Esophagus (tissue), 2 donors: ENCODE measurements around the gene CSNK1D. TPM values are rescaled to one million over a fixed set of nuclear protein-coding genes. Genes with fewer than 3 reads are reported as not detected.
A peak's percentile ranks its signal among the peaks of the same experiment; 100 is the strongest.

ENCODE experiments used
- H3K27ac ChIP-seq, 2 donors: one replicate each; pipeline ENCODE4 v1.5.1; 2013; ENCODE audit warnings: low read depth in 2 of 2, mild to moderate bottlenecking in 2 of 2, inconsistent platforms in 1 of 2, low read length in 1 of 2, moderate library complexity in 1 of 2
- H3K27me3 ChIP-seq, 2 donors: one replicate each; pipeline ENCODE4 v1.6.1; 2013; ENCODE audit warnings: low read length in 2 of 2, control low read depth in 1 of 2, mild to moderate bottlenecking in 1 of 2; ENCODE audit not compliant: insufficient read depth in 2 of 2, control insufficient read depth in 1 of 2
- H3K36me3 ChIP-seq, 2 donors: one replicate each; pipeline ENCODE4 v1.6.1; 2013; ENCODE audit warnings: low read length in 1 of 2; ENCODE audit not compliant: control insufficient read depth in 2 of 2, insufficient read depth in 2 of 2
- H3K4me1 ChIP-seq, 2 donors: one replicate each; pipeline ENCODE4 v1.6.1; 2013; ENCODE audit warnings: low read length in 1 of 2; ENCODE audit not compliant: control insufficient read depth in 2 of 2, insufficient read depth in 2 of 2
- H3K4me3 ChIP-seq, 2 donors: one replicate each; pipeline ENCODE4 v1.5.1; 2013; ENCODE audit warnings: low read length in 2 of 2, mild to moderate bottlenecking in 2 of 2, low read depth in 1 of 2, moderate library complexity in 1 of 2
- H3K9me3 ChIP-seq, 2 donors: one replicate each; pipeline ENCODE4 v1.6.1; 2013; ENCODE audit warnings: mild to moderate bottlenecking in 2 of 2, low read depth in 1 of 2, low read length in 1 of 2, moderate library complexity in 1 of 2; ENCODE audit not compliant: control insufficient read depth in 2 of 2, insufficient read depth in 1 of 2
- WGBS, 2 donors: extraction: QIAGEN DNeasy Blood & Tissue Kit; methylation state at CpG; one replicate each; pipeline ENCODE4 v1.1.7; 2013; 5-methylcytosine and 5-hydroxymethylcytosine counted together
- polyA plus RNA-seq, 2 donors: library from polyadenylated mRNA; stranded (reverse); fragments of 200-250 nt; gene quantifications; one replicate each; pipeline ENCODE4 v1.2.3, GENCODE V29; 2013
- donor health status: healthy with polysubstance abuse.
- donor health status: Bipolar disorder and iron deficiency.

CSNK1D gene
- polyA plus RNA-seq, 2 donors: 63.7 to 79.6 TPM

DNA sequence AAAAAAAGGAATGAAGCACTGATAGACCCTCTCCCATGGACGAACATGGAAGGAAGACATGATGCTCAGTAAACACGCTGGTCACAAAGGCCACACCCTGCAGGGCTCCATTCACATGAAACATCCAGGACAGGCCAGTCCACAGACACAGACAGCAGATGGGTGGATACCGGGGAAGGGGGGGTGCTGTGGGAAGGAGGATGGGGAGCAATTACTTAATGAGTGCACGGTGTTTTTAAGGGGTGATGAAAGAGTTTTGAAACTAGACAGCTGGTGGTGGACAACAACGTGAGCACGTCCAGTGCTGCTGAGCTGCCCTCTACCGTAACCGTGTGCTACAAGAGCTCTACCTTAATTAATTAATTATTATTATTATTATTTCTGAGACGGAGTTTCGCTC lies 50.7 kb downstream of the CSNK1D start:
- 59 to 65% methylated on average over 10 of the region's 10 CpGs for WGBS, 2 donors
- Histone ChIP-seq H3K27ac (no peak overlapping the region), H3K4me1 (peaks cover 0 to 3% of the 10 kb centered on the region in 2 donors), H3K36me3 (no peaks in the 10 kb centered on the region), H3K4me3 (no peak overlapping the region), H3K9me3 (no peaks in the 10 kb centered on the region), H3K27me3 (no peaks in the 10 kb centered on the region)

DNA sequence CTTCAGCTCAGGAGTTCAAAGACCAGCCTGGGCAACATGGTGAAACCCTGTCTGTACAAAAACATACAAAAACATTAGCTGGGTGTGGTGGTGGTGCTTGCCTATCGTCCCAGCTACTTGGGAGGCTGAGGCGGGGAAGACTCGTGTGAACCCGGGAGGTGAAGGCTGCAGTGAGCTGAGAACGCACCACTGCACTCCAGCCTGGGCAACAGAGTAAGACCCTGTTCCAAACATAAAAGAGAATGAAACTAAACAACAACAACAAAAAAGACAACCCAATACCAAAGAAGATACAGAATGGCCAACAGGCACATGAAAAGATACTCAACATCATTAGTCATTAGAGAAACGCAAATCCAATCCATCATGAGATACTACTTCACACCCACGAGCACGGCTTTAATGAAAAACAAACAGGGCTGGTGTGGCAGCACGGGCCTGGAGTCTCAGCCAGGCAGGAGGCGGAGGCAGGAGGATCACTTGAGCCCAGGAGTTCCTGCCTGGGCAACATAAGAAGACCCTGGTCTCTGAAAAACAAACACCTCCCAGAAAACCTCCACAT lies 52.1 kb downstream of the CSNK1D start:
- Histone ChIP-seq H3K9me3 (no peaks in the 10 kb centered on the region), H3K27ac (no peak overlapping the region), H3K4me1 (peaks cover 8 to 10% of the 10 kb centered on the region in 2 donors), H3K27me3 (no peaks in the 10 kb centered on the region), H3K36me3 (no peaks in the 10 kb centered on the region), H3K4me3 (no peak overlapping the region)
- WGBS, 2 donors: 63 to 68% methylated on average over 10 of the region's 10 CpGs

DNA sequence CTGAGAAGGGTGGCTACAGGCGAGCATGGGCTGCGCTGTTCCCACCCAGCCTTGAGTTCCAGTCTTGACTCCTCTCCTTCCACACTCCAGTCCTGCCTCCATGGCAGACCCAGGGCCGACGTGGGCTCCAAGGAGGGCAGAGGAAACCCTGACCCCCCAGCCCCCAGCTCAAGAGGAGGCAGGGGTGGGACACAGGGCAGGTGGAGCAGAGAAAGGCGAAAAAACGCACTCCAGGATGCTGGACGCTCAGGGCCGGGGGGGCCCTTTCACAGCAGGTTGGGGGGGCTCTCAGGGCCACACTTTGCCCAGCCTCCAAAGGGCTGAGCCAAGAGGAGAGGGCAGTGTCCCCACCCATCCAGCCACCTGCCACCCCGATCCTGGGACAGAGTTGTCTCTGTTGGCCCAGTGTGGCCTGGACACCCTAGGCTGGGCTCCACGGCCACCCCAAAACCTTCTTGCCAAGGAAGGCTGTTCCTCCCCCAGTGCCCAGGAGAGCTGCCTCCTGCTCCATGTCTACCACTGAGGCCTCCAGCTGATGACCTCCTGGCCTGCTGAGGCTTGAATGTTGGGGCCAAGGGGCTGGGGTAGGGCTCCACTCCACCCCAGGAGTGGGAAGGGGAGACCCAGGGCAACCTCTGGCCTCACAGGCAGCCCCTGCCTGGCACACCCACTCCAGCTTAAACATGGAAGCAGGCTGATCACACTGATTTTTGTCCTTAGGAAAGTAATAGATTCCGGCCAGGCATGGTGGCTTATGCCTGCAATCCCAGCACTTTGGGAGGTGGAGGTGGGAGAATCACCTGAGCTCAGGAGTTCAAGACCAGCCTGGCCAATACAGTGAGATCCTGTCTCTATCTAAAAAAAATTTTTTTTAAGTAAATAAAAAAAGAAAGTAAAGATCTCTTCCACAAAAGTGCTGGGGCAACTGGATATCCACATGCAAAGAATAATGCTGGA lies 53.5 kb downstream of the CSNK1D start:
- Histone ChIP-seq H3K27ac (no peak overlapping the region), H3K4me3 (no peak overlapping the region)
- WGBS, 2 donors: 81 to 89% methylated on average over 11 of the region's 11 CpGs

DNA sequence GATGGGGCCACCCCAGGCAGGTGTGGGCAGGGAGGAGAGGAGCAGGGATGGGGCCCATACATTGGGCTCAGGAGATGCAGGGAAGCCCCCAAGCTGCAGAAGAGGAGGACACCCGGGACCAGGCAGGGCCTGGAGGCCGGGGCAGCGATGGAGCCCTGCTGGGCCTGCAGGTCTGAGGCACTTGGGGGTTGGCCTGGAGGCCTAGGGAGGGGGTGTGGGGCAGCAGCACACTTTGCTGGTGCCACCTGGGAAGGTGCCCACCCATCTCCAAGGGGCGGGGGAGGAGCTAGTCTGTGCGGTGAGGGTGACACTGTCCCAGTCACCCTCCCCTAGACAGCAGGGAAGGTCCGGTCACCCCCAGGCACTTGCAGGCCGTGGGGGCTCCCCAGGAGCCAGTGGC lies 54.4 kb downstream of the CSNK1D start:
- Histone ChIP-seq H3K4me1 (peaks cover 16 to 22% of the 10 kb centered on the region in 2 donors), H3K9me3 (no peaks in the 10 kb centered on the region), H3K36me3 (no peaks in the 10 kb centered on the region), H3K27ac (no peak overlapping the region), H3K27me3 (no peaks in the 10 kb centered on the region), H3K4me3 (no peak overlapping the region)
- WGBS, 2 donors: 89 to 91% methylated on average over 7 of the region's 7 CpGs

More for the DNA sequence above, 53.5 kb downstream of the CSNK1D start:
- Histone ChIP-seq H3K9me3 (no peaks in the 10 kb centered on the region), H3K27me3 (no peaks in the 10 kb centered on the region), H3K36me3 (no peaks in the 10 kb centered on the region), H3K4me1 (peaks cover 16 to 22% of the 10 kb centered on the region in 2 donors)

DNA sequence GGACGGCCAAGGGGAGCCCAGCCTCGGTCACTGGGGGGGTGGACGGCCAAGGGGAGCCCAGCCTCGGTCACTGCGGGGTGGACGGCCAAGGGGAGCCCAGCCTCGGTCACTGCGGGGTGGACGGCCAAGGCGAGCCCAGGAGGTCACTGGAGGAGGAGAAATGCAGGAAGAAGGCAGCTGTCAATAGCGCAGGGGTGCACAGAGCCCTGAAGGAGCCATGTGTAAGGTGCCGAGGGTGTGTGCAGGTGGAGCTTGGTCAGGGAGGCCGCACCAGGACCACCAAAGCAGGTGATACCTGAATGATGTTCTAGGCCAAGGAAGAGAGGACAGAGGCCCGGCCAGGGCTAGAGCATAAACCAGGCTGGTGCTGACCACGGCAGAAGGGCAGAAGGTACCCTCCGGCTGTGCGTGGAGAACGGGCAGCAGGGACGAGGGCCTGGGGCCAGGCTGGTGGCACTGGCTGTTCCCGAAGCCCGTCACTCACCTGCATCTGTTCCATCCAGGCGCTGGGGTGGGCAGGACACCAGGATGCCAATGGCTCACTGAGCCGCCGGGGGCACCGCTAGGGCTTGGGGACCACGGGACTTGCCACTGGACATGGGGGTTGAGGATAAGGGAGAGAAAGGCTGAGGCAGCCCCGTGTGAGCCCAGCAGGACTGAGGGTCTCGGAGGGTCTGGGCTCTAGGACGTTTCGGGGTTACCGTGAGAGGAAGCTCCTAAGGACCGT lies 55.0 kb downstream of the CSNK1D start:
- H3K4me3 ChIP-seq: no peak overlapping the region
- H3K9me3 ChIP-seq: no peaks in the 10 kb centered on the region
- H3K36me3 ChIP-seq: no peaks in the 10 kb centered on the region
- H3K4me1 ChIP-seq: peaks cover 16 to 23% of the 10 kb centered on the region in 2 donors
- no peak overlapping the region for H3K27ac ChIP-seq
- WGBS, 2 donors: 92% methylated on average over 31 to 32 of the region's 32 CpGs
- no peaks in the 10 kb centered on the region for H3K27me3 ChIP-seq

DNA sequence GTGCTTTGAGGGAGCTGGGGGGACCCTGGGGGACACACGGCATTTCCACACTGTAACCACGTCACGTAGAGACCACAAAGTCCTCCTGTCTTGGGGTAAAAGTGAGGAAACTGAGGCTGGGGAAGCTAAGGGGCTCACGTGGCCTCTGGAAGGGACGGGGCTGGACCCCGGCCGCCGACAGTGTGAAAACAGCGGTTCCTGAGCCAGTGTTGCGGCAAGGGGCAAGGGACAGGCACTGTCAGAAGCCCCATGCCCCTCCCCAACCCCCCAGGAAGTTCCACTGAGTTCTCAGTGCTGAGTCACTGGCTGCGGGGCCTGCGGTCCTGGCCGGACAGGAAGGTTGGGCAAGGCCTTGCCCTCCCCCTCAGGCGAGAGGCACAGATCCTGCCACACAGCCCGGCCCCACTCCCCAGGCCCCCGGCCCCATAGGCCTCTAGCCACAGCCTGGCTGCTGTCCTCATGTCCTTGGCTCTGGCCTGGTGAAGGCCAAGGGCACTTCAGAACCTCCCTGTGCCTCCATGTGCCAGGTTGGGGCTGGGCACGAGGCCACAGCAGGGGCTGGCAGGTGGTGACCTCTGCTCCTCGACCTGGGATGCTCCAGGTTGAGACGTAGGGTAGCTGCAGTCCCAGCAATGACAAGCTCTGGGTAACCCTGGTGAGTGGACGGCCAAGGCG lies 55.8 kb downstream of the CSNK1D start:
- Histone ChIP-seq H3K27me3 (no peaks in the 10 kb centered on the region), H3K4me3 (no peak overlapping the region), H3K4me1 (peaks cover 16 to 28% of the 10 kb centered on the region in 2 donors), H3K27ac (peak overlapping the region; percentile 80 to 83), H3K9me3 (no peaks in the 10 kb centered on the region), H3K36me3 (no peaks in the 10 kb centered on the region)
- 64 to 70% methylated on average over 19 to 21 of the region's 21 CpGs for WGBS, 2 donors

DNA sequence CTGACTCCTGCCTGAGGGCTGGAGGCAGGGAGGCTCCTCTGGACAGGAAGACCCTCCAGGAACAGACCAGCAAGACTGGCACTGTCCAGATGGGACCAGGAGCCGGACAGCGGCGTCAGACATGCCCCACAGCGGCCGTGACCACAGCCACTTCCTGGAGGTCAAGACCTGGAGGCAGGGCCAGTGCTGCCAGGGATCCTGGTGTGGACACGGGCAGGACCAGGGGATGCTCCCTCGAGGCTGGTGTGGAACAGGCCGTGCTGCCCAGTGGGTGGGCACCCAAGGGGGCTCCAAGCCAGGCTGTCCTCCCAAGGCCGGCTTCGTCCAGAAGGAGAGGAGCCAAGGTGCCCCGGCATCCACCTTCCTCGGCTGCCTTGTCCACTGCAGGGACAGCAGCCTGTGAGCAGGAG lies 56.4 kb downstream of the CSNK1D start:
- Histone ChIP-seq H3K36me3 (no peaks in the 10 kb centered on the region), H3K9me3 (no peaks in the 10 kb centered on the region), H3K4me1 (peaks cover 16 to 28% of the 10 kb centered on the region in 2 donors), H3K4me3 (no peak overlapping the region), H3K27ac (peak overlapping the region; percentile 80 to 83), H3K27me3 (no peaks in the 10 kb centered on the region)
- 68 to 72% methylated on average over 12 of the region's 12 CpGs for WGBS, 2 donors

DNA sequence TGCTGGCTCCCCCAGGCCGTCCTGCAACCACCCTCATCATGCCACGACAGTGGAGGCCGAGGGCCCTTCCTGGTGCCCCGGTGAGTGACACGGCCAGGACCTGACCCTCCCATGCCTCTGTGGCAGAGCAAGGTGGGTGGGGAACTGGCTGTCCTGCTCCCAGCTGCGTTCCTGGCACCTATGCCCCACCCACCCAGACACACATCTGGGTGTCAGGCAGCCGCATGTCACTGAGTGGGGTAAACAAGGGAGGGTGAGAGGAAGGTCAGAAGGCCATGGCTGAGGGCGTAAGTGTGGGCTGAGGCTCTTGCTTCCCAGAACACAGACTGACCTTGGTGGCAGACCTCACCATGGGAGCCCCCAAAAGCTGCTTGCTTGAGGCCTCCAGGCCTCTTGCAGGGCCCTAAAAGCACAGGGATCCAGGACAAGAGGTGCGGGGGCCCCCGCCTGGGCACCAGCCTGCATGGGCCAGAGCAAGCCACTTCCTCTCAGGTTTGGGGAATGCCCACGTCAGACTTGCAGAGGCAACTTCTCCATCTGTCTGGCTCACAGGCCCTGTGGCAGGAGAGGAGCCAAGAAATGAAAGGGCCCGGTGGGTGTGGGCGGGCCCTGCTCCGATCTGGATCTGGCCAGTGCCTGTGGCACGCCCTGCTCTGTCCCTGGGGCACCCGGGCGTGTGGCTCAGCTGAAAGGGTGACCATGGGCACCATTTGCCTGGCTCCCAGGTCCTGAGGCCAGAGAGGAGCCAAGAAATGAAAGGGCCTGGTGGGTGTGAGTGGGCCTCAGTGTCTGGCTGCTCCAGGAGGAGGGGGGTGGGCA lies 57.0 kb downstream of the CSNK1D start:
- WGBS, 2 donors: 26 to 28% methylated on average over 17 of the region's 17 CpGs
- no peak overlapping the region for H3K4me3 ChIP-seq
- H3K27ac ChIP-seq: peak overlapping the region; percentile 80 to 83
- no peaks in the 10 kb centered on the region for H3K9me3 ChIP-seq
- H3K4me1 ChIP-seq: peaks cover 16 to 28% of the 10 kb centered on the region in 2 donors
- no peaks in the 10 kb centered on the region for H3K27me3 ChIP-seq
- no peaks in the 10 kb centered on the region for H3K36me3 ChIP-seq
